Measurements from ENCODE around the gene HAGH.

HAGH gene

DNA sequence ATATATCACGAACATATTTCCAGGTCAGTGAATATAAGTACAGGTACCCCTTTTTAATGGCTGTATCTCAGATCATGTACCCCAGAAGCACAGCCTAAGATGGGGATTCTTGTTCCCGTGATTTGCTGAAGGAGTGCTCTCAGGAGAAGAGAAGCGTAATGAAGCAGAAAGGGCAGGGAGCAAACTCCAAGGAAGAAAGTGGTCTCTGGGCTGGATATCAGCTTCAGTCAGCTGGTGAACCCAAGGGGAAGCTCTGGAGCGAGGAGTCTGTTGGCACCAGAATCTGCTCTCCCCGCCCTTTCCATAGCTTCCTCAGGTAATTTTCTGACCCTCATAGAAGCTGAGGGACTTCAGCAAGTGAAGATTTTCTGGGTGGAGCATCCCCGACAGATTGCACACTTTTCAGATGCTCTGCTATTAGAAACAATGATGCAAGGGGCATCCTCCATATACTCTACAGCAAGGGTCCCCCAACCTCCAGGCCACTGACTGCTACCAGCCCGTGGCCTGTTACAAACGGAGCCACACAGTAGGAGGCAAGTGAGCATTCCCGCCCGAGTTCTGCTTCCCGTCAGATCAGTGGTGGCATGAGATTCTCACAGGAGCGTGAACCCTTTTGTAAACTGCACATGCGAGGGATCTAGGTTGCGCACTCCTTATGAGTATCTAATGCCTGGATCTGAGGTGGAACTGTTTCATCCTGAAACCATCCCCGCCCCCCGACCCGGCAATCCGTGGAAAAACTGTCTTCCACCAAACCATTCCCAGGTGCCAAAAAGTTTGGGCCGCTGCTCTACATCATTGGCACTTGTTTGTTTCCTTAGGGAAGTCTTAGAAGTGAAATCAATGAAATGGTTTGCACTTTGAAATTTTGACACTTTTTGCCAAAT, 4.8 kb upstream of the HAGH start:
- no peak for DNase-seq

DNA sequence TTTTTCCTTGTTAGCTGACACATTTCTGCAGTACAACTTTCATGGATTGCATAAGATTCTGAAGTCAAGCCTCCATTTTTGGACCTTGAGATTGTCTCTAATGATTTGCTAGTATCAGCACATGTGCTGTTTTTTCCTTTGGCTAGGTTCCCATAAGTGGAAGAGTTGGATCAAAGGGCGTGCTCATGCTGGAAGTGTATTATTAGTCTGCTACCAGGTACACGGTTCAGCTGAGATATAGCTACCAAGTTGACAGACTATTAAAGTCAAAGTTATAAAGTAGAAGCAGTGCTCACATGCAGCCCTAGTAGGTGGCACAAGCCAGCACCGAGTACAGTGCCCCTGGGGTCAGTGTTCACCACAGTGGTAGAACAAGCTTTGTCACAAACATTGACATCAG, 3.6 kb upstream of the HAGH start:
- no peak for DNase-seq

DNA sequence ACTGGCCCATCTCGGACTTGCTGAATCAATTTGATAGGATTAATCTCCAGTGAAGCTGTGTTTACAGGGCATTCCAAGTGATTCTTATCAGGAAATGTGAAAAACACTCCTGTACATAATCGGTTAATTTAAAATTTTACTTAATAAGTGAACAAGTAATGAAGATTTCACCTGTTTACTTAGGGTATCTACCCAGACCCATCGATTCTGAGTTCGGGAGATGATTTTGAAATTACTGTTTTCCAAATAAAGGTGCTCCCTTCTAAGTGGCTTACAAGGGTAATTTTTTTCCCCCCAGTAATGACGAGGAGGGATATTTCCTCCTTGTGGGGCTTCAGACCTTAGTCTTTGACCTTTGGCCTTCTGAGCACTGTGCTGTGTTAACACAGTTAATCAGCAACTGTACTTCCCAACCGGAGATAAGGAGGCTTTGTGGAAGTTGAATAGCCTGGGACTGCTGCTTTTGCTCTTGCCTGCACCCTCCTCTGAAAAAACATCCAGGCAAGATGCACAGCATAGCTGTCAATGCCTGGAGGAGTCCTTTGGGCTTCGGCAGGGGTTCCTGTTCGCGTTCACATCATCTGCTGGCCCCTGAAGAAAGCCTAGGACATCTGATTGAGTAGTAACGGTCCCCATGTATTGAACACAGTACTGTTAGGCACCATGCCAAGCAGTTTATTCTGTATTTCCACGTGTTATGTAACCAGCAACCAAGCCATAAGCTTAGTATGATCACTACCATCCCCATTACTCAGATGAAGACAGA, 2.2 kb upstream of the HAGH start:
- no peak for DNase-seq

DNA sequence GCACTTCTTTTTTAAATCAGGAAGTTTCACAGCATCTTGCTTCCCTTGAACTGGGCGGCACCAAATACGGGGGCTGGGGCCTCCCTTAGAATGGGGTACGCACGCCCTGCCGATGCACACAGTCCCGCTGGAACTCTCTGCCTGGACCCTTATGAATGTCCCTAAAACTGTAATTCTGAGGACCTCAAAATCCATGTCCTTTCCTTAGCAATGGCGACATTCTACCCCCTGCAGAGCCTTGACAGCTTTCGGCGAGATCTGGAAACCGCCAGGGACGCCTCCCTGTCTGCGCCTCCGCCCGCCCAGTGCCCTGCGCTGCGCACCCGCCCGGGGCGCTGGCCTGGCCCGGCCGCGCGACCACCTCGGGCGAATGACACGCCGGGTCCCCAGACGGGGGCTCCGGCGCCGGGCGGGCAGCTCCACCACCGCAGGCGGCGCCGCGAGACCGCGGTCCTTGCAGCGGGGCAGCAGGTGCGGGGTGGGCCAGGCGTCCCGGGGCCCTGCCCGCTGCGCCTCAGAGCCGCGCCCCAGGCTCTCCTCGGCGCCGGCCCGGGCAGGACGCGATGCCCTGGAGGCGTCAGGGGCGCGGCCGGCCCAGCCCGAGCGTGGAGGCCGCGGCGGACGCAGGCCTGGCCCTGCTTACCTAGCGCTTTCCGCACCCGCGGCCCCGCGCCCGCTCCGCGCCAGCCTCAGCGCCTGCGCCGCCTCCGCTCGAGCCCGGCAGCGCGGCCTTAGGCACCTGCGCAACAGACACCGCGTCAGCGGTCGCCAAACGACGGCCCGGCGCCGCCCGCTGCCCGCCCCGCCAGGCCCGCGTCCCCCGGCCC, 548 bp downstream of the HAGH start:
- peak; percentile 30 for DNase-seq

DNA sequence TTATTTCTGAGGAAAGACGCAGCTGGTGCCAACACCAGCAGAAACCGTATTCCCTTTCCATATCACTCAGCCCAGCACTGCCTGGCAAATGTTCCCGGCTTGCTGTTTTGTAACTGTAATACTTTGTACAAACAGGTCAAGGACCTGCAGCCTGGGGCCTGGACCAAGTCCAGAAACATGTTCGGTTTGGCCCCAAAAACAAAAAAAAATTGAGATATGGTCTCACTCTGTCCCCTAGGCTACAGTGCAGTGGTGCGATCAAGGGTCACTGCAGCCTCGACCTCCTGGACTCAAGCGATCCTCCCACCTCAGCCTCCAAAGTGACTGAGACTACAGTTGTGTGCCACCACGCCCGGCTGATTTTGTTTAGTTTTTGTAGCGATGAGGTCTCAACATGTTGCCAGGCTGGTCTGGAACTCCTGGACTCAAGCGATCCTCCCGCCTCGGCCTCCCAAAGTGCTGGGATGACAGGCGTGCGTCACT, 1.2 kb downstream of the HAGH start:
- no peak for DNase-seq

DNA sequence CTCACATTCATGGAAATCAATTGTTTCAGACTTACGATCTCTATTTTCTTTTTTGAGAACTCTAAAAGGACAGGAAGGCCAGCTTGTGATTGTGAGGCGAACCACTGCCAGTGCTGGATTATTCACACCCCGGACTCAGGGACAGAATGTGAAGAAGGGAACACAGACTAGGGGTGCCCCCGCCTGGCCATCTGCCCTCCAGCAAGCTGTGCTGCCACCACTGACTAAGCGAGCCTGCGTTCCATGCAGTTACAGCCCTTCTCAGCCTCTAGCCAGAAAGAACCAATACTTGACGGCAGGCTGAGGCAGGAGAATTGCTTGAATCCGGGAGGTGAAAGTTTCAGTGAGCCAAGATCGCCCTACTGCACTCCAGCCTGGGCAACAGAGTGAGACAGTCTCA, 2.8 kb downstream of the HAGH start:
- no peak for DNase-seq

- DNase-seq, result no peak
Measured at GRCh38 chr16:1822801-1823200, 3.8 kb downstream of the HAGH start.

DNA sequence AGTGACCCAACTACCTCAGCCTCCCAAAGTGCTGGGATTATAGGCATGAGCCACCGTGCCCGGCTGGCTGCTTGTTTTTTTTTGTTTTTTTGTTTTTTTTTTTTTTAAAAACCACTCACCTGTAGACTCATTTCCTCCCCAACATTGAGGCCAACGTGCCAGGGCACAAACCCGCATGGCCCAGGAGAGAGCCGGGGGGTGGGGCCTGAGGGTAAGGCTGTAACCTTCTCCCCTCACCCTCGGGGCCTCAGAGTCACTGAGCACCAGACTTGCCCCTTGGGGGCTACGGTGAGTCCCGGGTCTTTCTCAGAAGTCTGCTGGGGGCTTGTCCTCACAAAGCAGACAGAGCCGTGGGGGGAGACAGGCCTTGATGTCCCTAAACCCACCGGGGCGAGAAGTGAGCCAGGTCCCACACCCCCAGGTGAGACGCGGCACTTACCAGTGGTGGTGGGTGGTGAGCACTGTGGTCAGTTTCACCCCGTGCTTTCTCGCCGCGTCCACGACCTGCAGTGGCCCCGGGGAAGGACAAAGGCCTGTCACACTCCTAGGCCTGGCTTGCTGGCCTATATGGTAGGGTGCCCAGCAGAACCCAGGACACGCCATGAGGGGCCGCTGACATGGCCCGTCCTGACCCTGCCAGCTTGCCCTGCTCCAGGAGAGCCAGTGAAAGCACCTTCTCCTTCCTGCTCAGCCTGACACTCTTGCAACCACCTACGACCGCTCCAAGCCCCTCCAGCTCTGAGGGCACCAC, 4.6 kb downstream of the HAGH start:
- DNase-seq, result no peak

GRCh38 chr16:1820946-1821290, 5.7 kb downstream of the HAGH start:
- no peak for DNase-seq

DNA sequence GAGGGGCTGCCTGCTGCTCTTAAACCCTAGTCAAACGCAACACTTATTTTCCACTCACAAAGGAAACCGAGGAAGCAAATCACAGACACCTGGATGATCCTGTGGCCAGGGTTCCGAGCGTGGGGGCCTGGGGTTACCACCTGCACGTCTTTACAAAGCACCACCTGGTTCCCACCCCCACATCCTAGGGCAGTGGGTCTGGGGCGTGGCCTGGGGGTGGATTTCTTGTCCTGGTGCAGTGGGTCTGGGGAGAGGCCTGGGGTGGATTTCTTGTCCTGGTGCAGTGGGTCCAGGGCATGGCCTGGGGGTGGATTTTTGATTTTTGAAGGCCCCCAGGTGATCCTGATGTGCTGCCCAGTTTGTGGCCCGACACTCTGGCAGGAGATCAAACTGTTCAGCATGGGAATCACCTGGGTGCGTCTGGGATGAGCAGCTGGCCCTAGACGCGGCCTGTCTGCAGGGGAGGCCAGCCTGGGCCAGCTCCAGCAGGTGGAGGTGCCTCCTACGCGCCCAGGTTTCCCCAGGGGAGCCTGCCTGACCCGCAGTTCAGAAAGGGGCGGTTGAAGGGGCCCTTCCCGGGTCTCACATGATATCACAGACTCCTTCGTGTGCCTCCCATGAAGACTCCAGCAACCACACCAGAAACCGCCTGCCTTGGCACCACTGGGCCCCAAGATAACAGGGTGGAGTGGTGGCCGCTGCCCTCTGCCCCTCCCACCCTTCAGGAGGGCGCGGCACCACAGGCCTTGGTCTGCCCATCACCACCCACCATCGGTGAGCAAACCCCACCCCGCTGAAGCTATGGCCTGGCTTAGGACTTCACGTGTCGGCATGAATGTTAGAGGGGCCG, 6.3 kb downstream of the HAGH start:
- no peak for DNase-seq

DNA sequence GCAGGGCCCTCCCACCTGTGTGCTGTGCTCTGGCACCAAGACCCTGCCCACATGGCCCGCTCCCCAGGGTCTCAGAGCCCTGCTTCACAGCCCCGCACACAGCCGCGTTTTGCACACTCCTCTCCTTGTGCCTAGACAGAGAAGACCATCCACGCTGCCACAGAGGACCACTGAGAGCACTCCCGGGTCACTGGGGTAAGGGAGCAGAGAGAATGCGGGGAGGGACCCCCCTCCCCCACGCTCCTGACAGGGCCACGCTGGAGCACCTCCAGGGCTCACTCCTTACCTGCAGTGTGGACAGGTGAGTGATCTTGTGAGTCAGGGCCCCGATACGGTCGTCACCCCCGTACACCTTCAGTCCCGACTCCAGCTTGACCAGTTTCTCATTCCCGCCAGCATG, 7.0 kb downstream of the HAGH start:
- no peak for DNase-seq

- DNase-seq, result no peak
Measured at GRCh38 chr16:1818873-1819525, 7.6 kb downstream of the HAGH start.

DNA sequence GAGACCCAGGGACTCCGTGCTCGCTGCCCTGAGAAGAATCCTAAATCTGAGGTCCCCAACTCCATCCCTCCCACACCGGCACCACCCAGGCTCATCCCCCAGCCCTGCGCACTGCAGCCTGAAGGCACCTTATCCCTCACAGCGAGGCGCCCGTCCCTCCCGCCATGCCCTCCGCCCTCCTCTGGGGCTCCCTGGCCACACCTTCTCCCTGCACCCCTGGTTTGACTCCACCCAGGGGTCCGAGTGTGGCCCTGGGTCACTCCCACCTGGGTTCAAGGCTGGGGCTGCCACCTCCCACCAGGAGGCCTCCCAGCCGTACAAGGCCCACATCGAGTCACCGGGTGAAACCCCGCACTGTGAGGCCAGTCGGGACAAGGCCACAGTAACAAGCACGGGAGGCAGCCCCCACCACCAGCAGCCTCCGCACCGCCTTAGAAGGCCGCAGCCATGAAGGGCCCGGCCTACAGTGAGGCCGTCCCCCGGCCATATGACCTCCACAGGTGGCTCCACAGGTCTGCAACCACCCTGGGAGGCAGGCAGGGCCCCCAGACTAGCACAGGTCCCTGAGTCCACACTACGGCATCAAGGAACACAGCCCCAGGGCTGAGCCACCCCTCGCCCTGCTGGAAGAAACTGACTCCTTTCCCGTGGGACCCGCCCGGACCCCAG, 8.3 kb downstream of the HAGH start:
- DNase-seq, result no peak

DNA sequence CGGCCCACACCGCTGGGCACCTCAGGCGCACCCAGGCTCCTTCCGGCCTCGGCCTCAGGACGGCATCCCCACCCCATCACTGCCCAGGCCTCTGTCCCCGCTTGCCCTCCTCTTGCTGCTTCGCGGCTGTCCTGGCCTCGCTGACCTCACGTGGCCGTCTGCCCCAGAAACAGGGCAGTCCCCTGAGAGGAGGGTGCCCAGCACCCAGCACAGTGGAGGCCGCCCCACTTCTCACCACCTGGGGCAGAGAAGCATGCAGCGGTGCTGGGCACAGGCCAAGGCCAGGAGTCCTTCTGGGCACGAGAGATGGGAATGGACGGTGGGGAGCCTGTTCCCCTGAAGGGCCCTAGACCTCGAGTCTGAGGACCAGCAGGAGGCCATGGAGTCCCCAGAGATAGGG, 8.9 kb downstream of the HAGH start:
- no peak for DNase-seq

GRCh38 chr16:1817276-1817589, 9.4 kb downstream of the HAGH start:
- no peak for DNase-seq

DNA sequence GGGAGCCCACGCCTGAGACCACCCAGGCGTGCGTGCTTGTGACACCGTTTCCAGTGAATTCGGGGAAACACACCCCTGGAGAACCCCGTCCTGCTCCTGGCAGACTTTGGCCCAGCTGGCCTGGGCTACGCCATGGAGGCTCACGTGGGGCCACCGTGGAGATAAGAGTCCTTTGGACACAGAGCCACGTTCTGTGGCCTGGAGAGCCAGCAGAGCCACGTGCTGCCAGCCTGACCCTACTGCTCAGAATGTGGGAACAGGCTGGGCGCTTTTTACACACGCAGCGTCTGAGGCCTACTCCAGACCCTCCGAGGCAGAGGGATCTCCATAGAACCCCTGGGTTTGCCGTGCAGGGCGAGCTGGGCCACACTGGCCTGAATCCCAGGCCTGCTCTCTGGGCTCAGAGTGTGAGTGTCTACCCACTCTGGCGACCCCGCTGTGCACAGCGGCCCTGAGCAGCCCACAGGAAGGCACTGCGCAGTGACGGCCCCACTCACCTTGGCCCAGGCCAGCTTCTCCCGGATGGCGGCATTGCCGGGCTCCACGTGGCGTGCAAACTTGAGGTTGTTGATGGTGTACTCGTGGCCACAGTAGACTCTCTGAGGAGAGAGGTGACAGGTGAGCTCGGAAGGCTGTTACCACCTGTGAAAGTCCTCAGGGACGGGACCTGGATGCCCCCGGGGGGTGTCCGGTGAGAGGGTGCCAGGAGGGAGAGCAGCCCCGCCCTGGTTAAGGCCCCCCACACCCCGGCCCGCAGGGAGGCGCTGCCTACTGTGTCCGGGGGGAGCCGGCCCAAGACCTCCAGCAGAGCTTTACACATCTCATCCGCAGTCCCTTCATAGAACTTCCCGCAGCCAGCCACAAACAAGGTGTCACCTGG, 10.0 kb downstream of the HAGH start:
- no peak for DNase-seq

- DNase-seq, result no peak
Measured at GRCh38 chr16:1815461-1815860, 11.2 kb downstream of the HAGH start.

DNA sequence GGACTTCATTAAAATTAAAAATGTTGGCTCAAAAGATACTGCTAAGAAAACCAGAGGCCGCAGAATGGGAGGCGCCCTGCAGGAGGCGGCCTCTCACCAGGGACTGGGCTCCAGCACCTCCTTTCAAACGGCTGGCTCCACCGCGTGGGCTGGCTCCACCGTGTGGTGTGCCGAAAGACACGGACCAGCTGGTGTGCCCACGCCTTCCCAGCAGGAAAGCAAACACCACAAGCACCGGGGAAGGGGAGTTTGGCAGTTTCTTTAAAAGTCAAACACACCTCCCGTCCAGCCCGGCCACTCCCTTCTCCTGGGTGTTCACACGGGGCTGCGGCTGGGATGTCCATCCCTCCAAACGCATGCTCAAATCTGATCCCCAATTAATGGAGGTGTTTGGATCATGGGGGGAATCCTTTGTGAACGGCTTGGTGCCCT, 13.9 kb downstream of the HAGH start:
- peak; percentile 25 for DNase-seq

- DNase-seq, result no peak
Measured at GRCh38 chr16:1810536-1810935, 16.1 kb downstream of the HAGH start.

DNA sequence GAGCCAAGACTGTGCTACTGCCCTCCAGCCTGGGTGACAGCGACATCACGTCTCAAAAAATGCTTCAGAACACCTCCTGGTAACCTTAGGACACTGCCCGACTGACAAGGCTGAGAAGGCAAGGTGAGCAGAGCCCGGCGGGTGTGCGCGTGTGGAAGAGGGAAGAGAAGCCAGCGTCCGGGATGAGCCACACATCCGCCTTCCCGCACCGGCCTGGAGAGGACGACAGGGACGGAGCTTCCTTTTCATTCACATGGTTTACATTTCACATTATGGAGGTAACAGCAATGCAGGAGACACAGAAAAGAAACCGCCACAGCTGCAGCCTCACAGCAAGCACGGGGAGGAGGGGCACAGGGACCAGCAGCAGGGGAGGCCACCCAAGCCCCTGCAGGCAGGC, 16.5 kb downstream of the HAGH start:
- DNase-seq, result no peak
